Retinal pigment epithelial cell (primary cell): ENCODE data around the gene RMND5B.

Source experiments
- DNase-seq: peaks from one replicate; pipeline ENCODE4 v3.0.0-alpha.2; 2010; ENCODE audit warnings: low read depth
- H3K4me3 ChIP-seq: 2 replicates; pipeline ENCODE4 v1.5.1; 2011; ENCODE audit warnings: mild to moderate bottlenecking, low read length, control low read depth, moderate library complexity
- CTCF ChIP-seq: conservative IDR thresholded peaks from 2 replicates; pipeline ENCODE4 v1.5.1; 2011; ENCODE audit warnings: low read depth, low read length, control low read depth, inconsistent platforms

The RMND5B gene

GRCh38 chr5:178107756-178108310, 23.0 kb upstream of the RMND5B start:
- H3K4me3 ChIP-seq: no peak overlapping the region
- no peak for TF ChIP-seq CTCF
- no peak for DNase-seq

- no peak for DNase-seq
- no peak for TF ChIP-seq CTCF
- no peak overlapping the region for H3K4me3 ChIP-seq
These were observed 22.4 kb upstream of the RMND5B start for GRCh38 chr5:178108446-178108845.

- no peak overlapping the region for H3K4me3 ChIP-seq
- TF ChIP-seq CTCF: no peak
- no peak for DNase-seq
These were observed 21.8 kb upstream of the RMND5B start for GRCh38 chr5:178108966-178109365.

- no peak for TF ChIP-seq CTCF
- DNase-seq: no peak
- no peak overlapping the region for H3K4me3 ChIP-seq
These were observed 20.3 kb upstream of the RMND5B start for GRCh38 chr5:178110511-178110910.

- TF ChIP-seq CTCF: no peak
- no peak for DNase-seq
- H3K4me3 ChIP-seq: no peak overlapping the region
These were observed 18.9 kb upstream of the RMND5B start for GRCh38 chr5:178111925-178112324.

- no peak for TF ChIP-seq CTCF
- no peak overlapping the region for H3K4me3 ChIP-seq
- no peak for DNase-seq
These were observed 18.3 kb upstream of the RMND5B start for GRCh38 chr5:178112545-178112944.

GRCh38 chr5:178113141-178113787, 17.6 kb upstream of the RMND5B start, which contains the start of gene N4BP3:
TSS of gene N4BP3 (plus strand) at chr5:178113532. CDS start at chr5:178119584, 6,052 bp downstream.
- DNase-seq: no peak
- peak within 1 kb of the TSS; percentile 32 for H3K4me3 ChIP-seq
- no peak for TF ChIP-seq CTCF
